ENCODE results near the gene DPP10.

Gene DPP10

GRCh38 chr2:115580784-115581183 is 1138.3 kb downstream of the DPP10 start:
- H3K4me1 ChIP-seq (ENCODE audit: control insufficient read depth, low read depth, low read length) = no peaks in the 10 kb centered on the region
- no peak overlapping the region for H3K27ac ChIP-seq (ENCODE audit: low read length)
- H3K9me3 ChIP-seq (ENCODE audit: control insufficient read depth, low read depth, low read length) = no peaks in the 10 kb centered on the region
- no peak overlapping the region for H3K4me3 ChIP-seq (ENCODE audit: low read length)
- H3K9ac ChIP-seq (ENCODE audit: low read length) = no peak overlapping the region
- H3K36me3 ChIP-seq (ENCODE audit: control insufficient read depth, low read depth, low read length) = no peaks in the 10 kb centered on the region
- no peaks in the 10 kb centered on the region for H3K27me3 ChIP-seq (ENCODE audit: control insufficient read depth, insufficient read depth, low read length)

- no peak overlapping the region for H3K9ac ChIP-seq (ENCODE audit: low read length)
- H3K4me3 ChIP-seq (ENCODE audit: low read length) = no peak overlapping the region
- no peaks in the 10 kb centered on the region for H3K36me3 ChIP-seq (ENCODE audit: control insufficient read depth, low read depth, low read length)
- no peak overlapping the region for H3K27ac ChIP-seq (ENCODE audit: low read length)
- H3K27me3 ChIP-seq (ENCODE audit: control insufficient read depth, insufficient read depth, low read length) = no peaks in the 10 kb centered on the region
- no peaks in the 10 kb centered on the region for H3K4me1 ChIP-seq (ENCODE audit: control insufficient read depth, low read depth, low read length)
- H3K9me3 ChIP-seq (ENCODE audit: control insufficient read depth, low read depth, low read length) = no peaks in the 10 kb centered on the region
Measured at GRCh38 chr2:115584507-115584906, 1142.1 kb downstream of the DPP10 start.

- peaks cover 6% of the 10 kb centered on the region for H3K9me3 ChIP-seq (ENCODE audit: control insufficient read depth, low read depth, low read length)
- H3K27me3 ChIP-seq (ENCODE audit: control insufficient read depth, insufficient read depth, low read length) = no peaks in the 10 kb centered on the region
- H3K36me3 ChIP-seq (ENCODE audit: control insufficient read depth, low read depth, low read length) = no peaks in the 10 kb centered on the region
- H3K4me1 ChIP-seq (ENCODE audit: control insufficient read depth, low read depth, low read length) = peaks cover 44% of the 10 kb centered on the region
- H3K9ac ChIP-seq (ENCODE audit: low read length) = peak overlapping the region; percentile 41
- peak overlapping the region; percentile 36 for H3K4me3 ChIP-seq (ENCODE audit: low read length)
- peak overlapping the region; percentile 79 for H3K27ac ChIP-seq (ENCODE audit: low read length)
Measured at GRCh38 chr2:115596659-115597375, 1154.4 kb downstream of the DPP10 start.

- no peaks in the 10 kb centered on the region for H3K36me3 ChIP-seq (ENCODE audit: control insufficient read depth, low read depth, low read length)
- H3K27ac ChIP-seq (ENCODE audit: low read length) = no peak overlapping the region
- H3K27me3 ChIP-seq (ENCODE audit: control insufficient read depth, insufficient read depth, low read length) = no peaks in the 10 kb centered on the region
- H3K4me3 ChIP-seq (ENCODE audit: low read length) = no peak overlapping the region
- peaks cover 22% of the 10 kb centered on the region for H3K4me1 ChIP-seq (ENCODE audit: control insufficient read depth, low read depth, low read length)
- no peak overlapping the region for H3K9ac ChIP-seq (ENCODE audit: low read length)
- H3K9me3 ChIP-seq (ENCODE audit: control insufficient read depth, low read depth, low read length) = no peaks in the 10 kb centered on the region
Measured at GRCh38 chr2:115603285-115603684, 1160.8 kb downstream of the DPP10 start.

- H3K4me1 ChIP-seq (ENCODE audit: control insufficient read depth, low read depth, low read length) = peaks cover 2% of the 10 kb centered on the region
- H3K9me3 ChIP-seq (ENCODE audit: control insufficient read depth, low read depth, low read length) = no peaks in the 10 kb centered on the region
- no peaks in the 10 kb centered on the region for H3K27me3 ChIP-seq (ENCODE audit: control insufficient read depth, insufficient read depth, low read length)
- H3K4me3 ChIP-seq (ENCODE audit: low read length) = no peak overlapping the region
- no peak overlapping the region for H3K27ac ChIP-seq (ENCODE audit: low read length)
- H3K9ac ChIP-seq (ENCODE audit: low read length) = no peak overlapping the region
- H3K36me3 ChIP-seq (ENCODE audit: control insufficient read depth, low read depth, low read length) = no peaks in the 10 kb centered on the region
Measured at GRCh38 chr2:115606350-115606749, 1163.9 kb downstream of the DPP10 start.

- Histone ChIP-seq H3K4me3 (ENCODE audit: low read length) (no peak overlapping the region), H3K27ac (ENCODE audit: low read length) (no peak overlapping the region), H3K36me3 (ENCODE audit: control insufficient read depth, low read depth, low read length) (no peaks in the 10 kb centered on the region), H3K27me3 (ENCODE audit: control insufficient read depth, insufficient read depth, low read length) (no peaks in the 10 kb centered on the region), H3K4me1 (ENCODE audit: control insufficient read depth, low read depth, low read length) (no peaks in the 10 kb centered on the region), H3K9ac (ENCODE audit: low read length) (no peak overlapping the region), H3K9me3 (ENCODE audit: control insufficient read depth, low read depth, low read length) (no peaks in the 10 kb centered on the region)
Measured at GRCh38 chr2:115609978-115610377, 1167.5 kb downstream of the DPP10 start.

GRCh38 chr2:115610888-115611287 is 1168.4 kb downstream of the DPP10 start:
- Histone ChIP-seq H3K4me1 (ENCODE audit: control insufficient read depth, low read depth, low read length) (no peaks in the 10 kb centered on the region), H3K36me3 (ENCODE audit: control insufficient read depth, low read depth, low read length) (no peaks in the 10 kb centered on the region), H3K9ac (ENCODE audit: low read length) (no peak overlapping the region), H3K9me3 (ENCODE audit: control insufficient read depth, low read depth, low read length) (no peaks in the 10 kb centered on the region), H3K4me3 (ENCODE audit: low read length) (no peak overlapping the region), H3K27me3 (ENCODE audit: control insufficient read depth, insufficient read depth, low read length) (no peaks in the 10 kb centered on the region), H3K27ac (ENCODE audit: low read length) (no peak overlapping the region)

GRCh38 chr2:115624332-115624731 is 1181.9 kb downstream of the DPP10 start:
- no peaks in the 10 kb centered on the region for H3K36me3 ChIP-seq (ENCODE audit: control insufficient read depth, low read depth, low read length)
- H3K27me3 ChIP-seq (ENCODE audit: control insufficient read depth, insufficient read depth, low read length) = no peaks in the 10 kb centered on the region
- H3K4me3 ChIP-seq (ENCODE audit: low read length) = no peak overlapping the region
- no peaks in the 10 kb centered on the region for H3K4me1 ChIP-seq (ENCODE audit: control insufficient read depth, low read depth, low read length)
- no peak overlapping the region for H3K9ac ChIP-seq (ENCODE audit: low read length)
- no peak overlapping the region for H3K27ac ChIP-seq (ENCODE audit: low read length)
- no peaks in the 10 kb centered on the region for H3K9me3 ChIP-seq (ENCODE audit: control insufficient read depth, low read depth, low read length)

- Histone ChIP-seq H3K27me3 (ENCODE audit: control insufficient read depth, insufficient read depth, low read length) (no peaks in the 10 kb centered on the region), H3K4me3 (ENCODE audit: low read length) (no peak overlapping the region), H3K9ac (ENCODE audit: low read length) (no peak overlapping the region), H3K36me3 (ENCODE audit: control insufficient read depth, low read depth, low read length) (no peaks in the 10 kb centered on the region), H3K27ac (ENCODE audit: low read length) (no peak overlapping the region), H3K9me3 (ENCODE audit: control insufficient read depth, low read depth, low read length) (no peaks in the 10 kb centered on the region), H3K4me1 (ENCODE audit: control insufficient read depth, low read depth, low read length) (no peaks in the 10 kb centered on the region)
Measured at GRCh38 chr2:115634578-115634977, 1192.1 kb downstream of the DPP10 start.

GRCh38 chr2:115635430-115635829 is 1193.0 kb downstream of the DPP10 start:
- Histone ChIP-seq H3K27ac (ENCODE audit: low read length) (no peak overlapping the region), H3K9ac (ENCODE audit: low read length) (no peak overlapping the region), H3K4me3 (ENCODE audit: low read length) (no peak overlapping the region), H3K27me3 (ENCODE audit: control insufficient read depth, insufficient read depth, low read length) (no peaks in the 10 kb centered on the region), H3K4me1 (ENCODE audit: control insufficient read depth, low read depth, low read length) (no peaks in the 10 kb centered on the region), H3K36me3 (ENCODE audit: control insufficient read depth, low read depth, low read length) (no peaks in the 10 kb centered on the region), H3K9me3 (ENCODE audit: control insufficient read depth, low read depth, low read length) (no peaks in the 10 kb centered on the region)

- Histone ChIP-seq H3K27ac (ENCODE audit: low read length) (no peak overlapping the region), H3K4me1 (ENCODE audit: control insufficient read depth, low read depth, low read length) (peaks cover 3% of the 10 kb centered on the region), H3K4me3 (ENCODE audit: low read length) (no peak overlapping the region), H3K9ac (ENCODE audit: low read length) (no peak overlapping the region), H3K9me3 (ENCODE audit: control insufficient read depth, low read depth, low read length) (no peaks in the 10 kb centered on the region), H3K27me3 (ENCODE audit: control insufficient read depth, insufficient read depth, low read length) (no peaks in the 10 kb centered on the region), H3K36me3 (ENCODE audit: control insufficient read depth, low read depth, low read length) (no peaks in the 10 kb centered on the region)
Measured at GRCh38 chr2:115649731-115650130, 1207.3 kb downstream of the DPP10 start.

GRCh38 chr2:115650827-115651226 is 1208.4 kb downstream of the DPP10 start:
- H3K9me3 ChIP-seq (ENCODE audit: control insufficient read depth, low read depth, low read length) = no peaks in the 10 kb centered on the region
- no peak overlapping the region for H3K27ac ChIP-seq (ENCODE audit: low read length)
- no peaks in the 10 kb centered on the region for H3K36me3 ChIP-seq (ENCODE audit: control insufficient read depth, low read depth, low read length)
- no peak overlapping the region for H3K4me3 ChIP-seq (ENCODE audit: low read length)
- H3K27me3 ChIP-seq (ENCODE audit: control insufficient read depth, insufficient read depth, low read length) = no peaks in the 10 kb centered on the region
- H3K4me1 ChIP-seq (ENCODE audit: control insufficient read depth, low read depth, low read length) = peaks cover 3% of the 10 kb centered on the region
- no peak overlapping the region for H3K9ac ChIP-seq (ENCODE audit: low read length)
